ENCODE results near the gene PDLIM7.

The PDLIM7 gene

GRCh38 chr5:177500685-177501522 lies 3.5 kb upstream of the PDLIM7 start:
- Histone ChIP-seq H3K4me1 (ENCODE audit: control insufficient read depth in 5 of 5, insufficient read depth in 5 of 5, low read length in 5 of 5) (peaks cover 2 to 39% (median 22%) of the 10 kb centered on the region in 5 donors), H3K36me3 (ENCODE audit: control insufficient read depth in 5 of 5, insufficient read depth in 5 of 5, low read length in 5 of 5) (peaks cover 0 to 24% (median 0%) of the 10 kb centered on the region in 5 donors), H3K9ac (ENCODE audit: low read length in 5 of 5) (no peak overlapping the region), H3K4me3 (ENCODE audit: low read depth in 1 of 5, low read length in 5 of 5) (no peak overlapping the region), H3K27me3 (ENCODE audit: control insufficient read depth in 5 of 5, insufficient read depth in 4 of 5, low read length in 5 of 5) (no peaks in the 10 kb centered on the region), H3K9me3 (ENCODE audit: control insufficient read depth in 5 of 5, low read length in 5 of 5) (no peaks in the 10 kb centered on the region), H3K27ac (ENCODE audit: low read depth, low read length) (no peak overlapping the region)

GRCh38 chr5:177499842-177500241 lies 2.4 kb upstream of the PDLIM7 start:
- Histone ChIP-seq H3K9me3 (ENCODE audit: control insufficient read depth in 5 of 5, low read length in 5 of 5) (no peaks in the 10 kb centered on the region), H3K27me3 (ENCODE audit: control insufficient read depth in 5 of 5, insufficient read depth in 4 of 5, low read length in 5 of 5) (no peaks in the 10 kb centered on the region), H3K9ac (ENCODE audit: low read length in 5 of 5) (no peak overlapping the region), H3K4me1 (ENCODE audit: control insufficient read depth in 5 of 5, insufficient read depth in 5 of 5, low read length in 5 of 5) (peaks cover 2 to 49% (median 33%) of the 10 kb centered on the region in 5 donors), H3K27ac (ENCODE audit: low read depth, low read length) (no peak overlapping the region), H3K36me3 (ENCODE audit: control insufficient read depth in 5 of 5, insufficient read depth in 5 of 5, low read length in 5 of 5) (peaks cover 0 to 20% (median 0%) of the 10 kb centered on the region in 5 donors), H3K4me3 (ENCODE audit: low read depth in 1 of 5, low read length in 5 of 5) (no peak overlapping the region)

GRCh38 chr5:177498013-177498787 lies 796 bp upstream of the PDLIM7 start:
- H3K9me3 ChIP-seq (ENCODE audit: control insufficient read depth in 5 of 5, low read length in 5 of 5): no peaks in the 10 kb centered on the region
- no peaks in the 10 kb centered on the region for H3K27me3 ChIP-seq (ENCODE audit: control insufficient read depth in 5 of 5, insufficient read depth in 4 of 5, low read length in 5 of 5)
- H3K4me3 ChIP-seq (ENCODE audit: low read depth in 1 of 5, low read length in 5 of 5): peak overlapping the region; percentile 69 to 79 (median 72)
- peak overlapping the region; percentile 54 for H3K27ac ChIP-seq (ENCODE audit: low read depth, low read length)
- peaks cover 2 to 61% (median 49%) of the 10 kb centered on the region in 5 donors for H3K4me1 ChIP-seq (ENCODE audit: control insufficient read depth in 5 of 5, insufficient read depth in 5 of 5, low read length in 5 of 5)
- peak overlapping the region in 3 of 5 donors; percentile 37 to 66 (median 58) for H3K9ac ChIP-seq (ENCODE audit: low read length in 5 of 5)
- peaks cover 0 to 8% (median 2%) of the 10 kb centered on the region in 5 donors for H3K36me3 ChIP-seq (ENCODE audit: control insufficient read depth in 5 of 5, insufficient read depth in 5 of 5, low read length in 5 of 5)

- peak overlapping the region in 4 of 5 donors; percentile 69 to 79 (median 72) for H3K4me3 ChIP-seq (ENCODE audit: low read depth in 1 of 5, low read length in 5 of 5)
- H3K27me3 ChIP-seq (ENCODE audit: control insufficient read depth in 5 of 5, insufficient read depth in 4 of 5, low read length in 5 of 5): no peaks in the 10 kb centered on the region
- H3K36me3 ChIP-seq (ENCODE audit: control insufficient read depth in 5 of 5, insufficient read depth in 5 of 5, low read length in 5 of 5): peaks cover 0 to 12% (median 4%) of the 10 kb centered on the region in 5 donors
- no peaks in the 10 kb centered on the region for H3K9me3 ChIP-seq (ENCODE audit: control insufficient read depth in 5 of 5, low read length in 5 of 5)
- H3K27ac ChIP-seq (ENCODE audit: low read depth, low read length): peak overlapping the region; percentile 74
- H3K9ac ChIP-seq (ENCODE audit: low read length in 5 of 5): peak overlapping the region in 4 of 5 donors; percentile 34 to 72 (median 61)
- peaks cover 2 to 56% (median 49%) of the 10 kb centered on the region in 5 donors for H3K4me1 ChIP-seq (ENCODE audit: control insufficient read depth in 5 of 5, insufficient read depth in 5 of 5, low read length in 5 of 5)
These were observed 595 bp downstream of the PDLIM7 start for GRCh38 chr5:177496727-177497291.

GRCh38 chr5:177496070-177496726 lies 1.2 kb downstream of the PDLIM7 start:
- H3K4me3 ChIP-seq (ENCODE audit: low read depth in 1 of 5, low read length in 5 of 5): peak overlapping the region; percentile 29 to 79 (median 55)
- peak overlapping the region in 3 of 5 donors; percentile 34 to 61 (median 59) for H3K9ac ChIP-seq (ENCODE audit: low read length in 5 of 5)
- peak overlapping the region; percentile 74 for H3K27ac ChIP-seq (ENCODE audit: low read depth, low read length)
- H3K36me3 ChIP-seq (ENCODE audit: control insufficient read depth in 5 of 5, insufficient read depth in 5 of 5, low read length in 5 of 5): peaks cover 0 to 16% (median 7%) of the 10 kb centered on the region in 5 donors
- H3K4me1 ChIP-seq (ENCODE audit: control insufficient read depth in 5 of 5, insufficient read depth in 5 of 5, low read length in 5 of 5): peaks cover 2 to 51% (median 48%) of the 10 kb centered on the region in 5 donors
- H3K27me3 ChIP-seq (ENCODE audit: control insufficient read depth in 5 of 5, insufficient read depth in 4 of 5, low read length in 5 of 5): no peaks in the 10 kb centered on the region
- H3K9me3 ChIP-seq (ENCODE audit: control insufficient read depth in 5 of 5, low read length in 5 of 5): no peaks in the 10 kb centered on the region

- Histone ChIP-seq H3K9me3 (ENCODE audit: control insufficient read depth in 5 of 5, low read length in 5 of 5) (no peaks in the 10 kb centered on the region), H3K27me3 (ENCODE audit: control insufficient read depth in 5 of 5, insufficient read depth in 4 of 5, low read length in 5 of 5) (no peaks in the 10 kb centered on the region), H3K9ac (ENCODE audit: low read length in 5 of 5) (peak overlapping the region in 2 of 5 donors; percentile 34 to 59), H3K4me1 (ENCODE audit: control insufficient read depth in 5 of 5, insufficient read depth in 5 of 5, low read length in 5 of 5) (peaks cover 0 to 50% (median 44%) of the 10 kb centered on the region in 5 donors), H3K27ac (ENCODE audit: low read depth, low read length) (peak overlapping the region; percentile 74), H3K36me3 (ENCODE audit: control insufficient read depth in 5 of 5, insufficient read depth in 5 of 5, low read length in 5 of 5) (peaks cover 0 to 23% (median 13%) of the 10 kb centered on the region in 5 donors), H3K4me3 (ENCODE audit: low read depth in 1 of 5, low read length in 5 of 5) (peak overlapping the region in 4 of 5 donors; percentile 29 to 79 (median 64))
These were observed 2.0 kb downstream of the PDLIM7 start for GRCh38 chr5:177495243-177496060.

- H3K4me3 ChIP-seq (ENCODE audit: low read depth in 1 of 5, low read length in 5 of 5): peak overlapping the region in 2 of 5 donors; percentile 11 to 79
- H3K36me3 ChIP-seq (ENCODE audit: control insufficient read depth in 5 of 5, insufficient read depth in 5 of 5, low read length in 5 of 5): peaks cover 0 to 32% (median 21%) of the 10 kb centered on the region in 5 donors
- peak overlapping the region; percentile 74 for H3K27ac ChIP-seq (ENCODE audit: low read depth, low read length)
- H3K4me1 ChIP-seq (ENCODE audit: control insufficient read depth in 5 of 5, insufficient read depth in 5 of 5, low read length in 5 of 5): peaks cover 0 to 50% (median 44%) of the 10 kb centered on the region in 5 donors
- H3K9ac ChIP-seq (ENCODE audit: low read length in 5 of 5): no peak overlapping the region
- H3K9me3 ChIP-seq (ENCODE audit: control insufficient read depth in 5 of 5, low read length in 5 of 5): no peaks in the 10 kb centered on the region
- no peaks in the 10 kb centered on the region for H3K27me3 ChIP-seq (ENCODE audit: control insufficient read depth in 5 of 5, insufficient read depth in 4 of 5, low read length in 5 of 5)
These were observed 2.8 kb downstream of the PDLIM7 start for GRCh38 chr5:177494346-177495195.

- Histone ChIP-seq H3K36me3 (ENCODE audit: control insufficient read depth in 5 of 5, insufficient read depth in 5 of 5, low read length in 5 of 5) (peaks cover 0 to 38% (median 26%) of the 10 kb centered on the region in 5 donors), H3K9me3 (ENCODE audit: control insufficient read depth in 5 of 5, low read length in 5 of 5) (no peaks in the 10 kb centered on the region), H3K4me3 (ENCODE audit: low read depth in 1 of 5, low read length in 5 of 5) (no peak overlapping the region), H3K4me1 (ENCODE audit: control insufficient read depth in 5 of 5, insufficient read depth in 5 of 5, low read length in 5 of 5) (peaks cover 0 to 50% (median 44%) of the 10 kb centered on the region in 5 donors), H3K27ac (ENCODE audit: low read depth, low read length) (peak overlapping the region; percentile 74), H3K9ac (ENCODE audit: low read length in 5 of 5) (no peak overlapping the region), H3K27me3 (ENCODE audit: control insufficient read depth in 5 of 5, insufficient read depth in 4 of 5, low read length in 5 of 5) (no peaks in the 10 kb centered on the region)
These were observed 3.5 kb downstream of the PDLIM7 start for GRCh38 chr5:177493795-177494345.
